Mucosa of descending colon (tissue), 3 donors: ENCODE results near the gene FAM83B. TPM values are rescaled to one million over a fixed set of nuclear protein-coding genes. Genes with fewer than 3 reads are reported as not detected.
"Not testable (repeated sequence)": the region's sequence is repeated elsewhere in the genome, so short reads cannot be mapped to it uniquely, and the experiment has no call there.

Source experiments
- ATAC-seq: fragments of 200-7000 bp; cut with Tn5 transposase; one replicate; pipeline ENCODE4 v1.9.1; 2020; ENCODE audit warnings: mild to moderate bottlenecking, moderate library complexity
- DNase-seq, 3 donors: peaks; one replicate each; pipeline ENCODE4 v3.0.0-alpha.2; 2020
- H3K36me3 ChIP-seq: fragments of 200-600 bp; one replicate; pipeline ENCODE4 v1.8.0; 2021; ENCODE audit warnings: low read depth, mild to moderate bottlenecking
- H3K4me1 ChIP-seq: fragments of 200-600 bp; one replicate; pipeline ENCODE4 v1.8.0; 2021; ENCODE audit warnings: low read depth, mild to moderate bottlenecking
- H3K4me3 ChIP-seq: fragments of 200-600 bp; one replicate; pipeline ENCODE4 v1.8.0; 2021; ENCODE audit warnings: mild to moderate bottlenecking
- H3K9me3 ChIP-seq: fragments of 200-600 bp; one replicate; pipeline ENCODE4 v1.8.0; 2021; ENCODE audit warnings: mild to moderate bottlenecking
- intact Hi-C, 2 donors: fragments of 100-400 bp; cut with DNase I in 1 of 2; cut with micrococcal nuclease in 1 of 2; formaldehyde crosslinking; loops; one replicate each; pipeline versions ENCODE4 v1.11.0 to v1.11.1; 2022; cut with DNase I, micrococcal nuclease
- long read RNA-seq, 2 donors: library from polyadenylated mRNA; unstranded; transcript quantifications; one replicate each; pipeline ENCODE4 v2.0.0, GENCODE V29; 2019 to 2021
- total RNA-seq, 3 donors: library from RNA; stranded (reverse); fragmentation: NEBNext Ultra II Directional in 2 of 3; extraction: Animal tissue kit (Norgen Biotek cat#: 25700) in 2 of 3; gene quantifications; one replicate each; pipeline versions ENCODE4 v1.2.1 to v1.2.4, GENCODE V29; 2021 to 2023
- TF ChIP-seq, protein P1 (sequence below): fragments of 200-600 bp; IDR thresholded peaks from one replicate; pipeline ENCODE4 v1.8.0; 2022; ENCODE audit warnings: antibody characterized with exemption, mild to moderate bottlenecking
- donor health status: DM: no; HTN: no; CAD: no; lungs with moderate emphysema.
- donor health status: DM: no; HTN: no; CAD: no.
- donor health status: DM: no; HTN: yes; CAD: no.

The FAM83B gene, protein sequence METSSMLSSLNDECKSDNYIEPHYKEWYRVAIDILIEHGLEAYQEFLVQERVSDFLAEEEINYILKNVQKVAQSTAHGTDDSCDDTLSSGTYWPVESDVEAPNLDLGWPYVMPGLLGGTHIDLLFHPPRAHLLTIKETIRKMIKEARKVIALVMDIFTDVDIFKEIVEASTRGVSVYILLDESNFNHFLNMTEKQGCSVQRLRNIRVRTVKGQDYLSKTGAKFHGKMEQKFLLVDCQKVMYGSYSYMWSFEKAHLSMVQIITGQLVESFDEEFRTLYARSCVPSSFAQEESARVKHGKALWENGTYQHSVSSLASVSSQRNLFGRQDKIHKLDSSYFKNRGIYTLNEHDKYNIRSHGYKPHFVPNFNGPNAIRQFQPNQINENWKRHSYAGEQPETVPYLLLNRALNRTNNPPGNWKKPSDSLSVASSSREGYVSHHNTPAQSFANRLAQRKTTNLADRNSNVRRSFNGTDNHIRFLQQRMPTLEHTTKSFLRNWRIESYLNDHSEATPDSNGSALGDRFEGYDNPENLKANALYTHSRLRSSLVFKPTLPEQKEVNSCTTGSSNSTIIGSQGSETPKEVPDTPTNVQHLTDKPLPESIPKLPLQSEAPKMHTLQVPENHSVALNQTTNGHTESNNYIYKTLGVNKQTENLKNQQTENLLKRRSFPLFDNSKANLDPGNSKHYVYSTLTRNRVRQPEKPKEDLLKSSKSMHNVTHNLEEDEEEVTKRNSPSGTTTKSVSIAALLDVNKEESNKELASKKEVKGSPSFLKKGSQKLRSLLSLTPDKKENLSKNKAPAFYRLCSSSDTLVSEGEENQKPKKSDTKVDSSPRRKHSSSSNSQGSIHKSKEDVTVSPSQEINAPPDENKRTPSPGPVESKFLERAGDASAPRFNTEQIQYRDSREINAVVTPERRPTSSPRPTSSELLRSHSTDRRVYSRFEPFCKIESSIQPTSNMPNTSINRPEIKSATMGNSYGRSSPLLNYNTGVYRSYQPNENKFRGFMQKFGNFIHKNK
- total RNA-seq: 10 to 100 TPM; 17.5 to 46.5 (median 39.5) TPM
- long read RNA-seq, donor 1, partial matches to known transcripts: 1 of 3 reads
- long read RNA-seq, donor 1, other reads (novel, unspliced or antisense): 0 of 3 reads
- long read RNA-seq, donor 2, partial matches to known transcripts: 1 of 3 reads
- long read RNA-seq, donor 2, other reads (novel, unspliced or antisense): 0 of 3 reads

DNA sequence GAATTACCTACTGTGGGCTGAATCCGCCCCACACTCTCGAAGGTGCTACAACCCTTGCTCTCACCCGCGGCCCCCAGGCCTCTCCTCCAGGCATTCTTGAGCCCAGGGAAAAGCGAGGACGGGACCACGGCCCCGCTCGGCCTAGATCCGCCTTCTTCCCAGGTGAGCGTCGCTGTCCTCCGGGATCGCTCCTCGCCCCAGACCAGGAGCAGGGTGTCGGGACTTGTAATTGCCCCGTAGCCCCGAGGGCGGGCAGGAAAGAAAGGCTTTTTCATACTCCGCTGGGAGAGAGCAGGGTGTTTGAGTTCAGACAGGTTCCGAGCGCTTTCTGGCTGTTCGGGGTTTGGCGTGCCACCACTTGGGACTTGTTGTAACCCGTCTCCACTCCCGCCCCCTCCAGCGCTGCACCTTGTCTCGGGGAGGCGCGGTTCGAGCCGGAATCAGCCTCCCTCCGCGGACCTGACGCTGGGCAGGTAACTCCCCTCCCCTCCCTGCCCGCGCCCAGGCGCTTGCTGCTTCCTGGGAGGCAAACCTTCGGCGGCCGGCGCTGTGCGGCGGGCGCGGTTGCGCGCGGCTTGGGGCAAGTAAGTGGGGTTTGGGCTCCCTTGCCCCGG, at the start of gene FAM83B:
FAM83B (plus strand) TSS at position 529 of the 614 bp plus-strand sequence. CDS start 23,476 bp downstream, outside the sequence.
- no peaks in the 10 kb centered on the region for H3K9me3 ChIP-seq
- ATAC-seq (peak; percentile 96), DNase-seq (peak; percentile 88 to 92 (median 91))
- intact Hi-C loops: no loop called here
- peak within 1 kb of the TSS; percentile 44 for H3K4me3 ChIP-seq
- TF ChIP-seq, protein P1, sequence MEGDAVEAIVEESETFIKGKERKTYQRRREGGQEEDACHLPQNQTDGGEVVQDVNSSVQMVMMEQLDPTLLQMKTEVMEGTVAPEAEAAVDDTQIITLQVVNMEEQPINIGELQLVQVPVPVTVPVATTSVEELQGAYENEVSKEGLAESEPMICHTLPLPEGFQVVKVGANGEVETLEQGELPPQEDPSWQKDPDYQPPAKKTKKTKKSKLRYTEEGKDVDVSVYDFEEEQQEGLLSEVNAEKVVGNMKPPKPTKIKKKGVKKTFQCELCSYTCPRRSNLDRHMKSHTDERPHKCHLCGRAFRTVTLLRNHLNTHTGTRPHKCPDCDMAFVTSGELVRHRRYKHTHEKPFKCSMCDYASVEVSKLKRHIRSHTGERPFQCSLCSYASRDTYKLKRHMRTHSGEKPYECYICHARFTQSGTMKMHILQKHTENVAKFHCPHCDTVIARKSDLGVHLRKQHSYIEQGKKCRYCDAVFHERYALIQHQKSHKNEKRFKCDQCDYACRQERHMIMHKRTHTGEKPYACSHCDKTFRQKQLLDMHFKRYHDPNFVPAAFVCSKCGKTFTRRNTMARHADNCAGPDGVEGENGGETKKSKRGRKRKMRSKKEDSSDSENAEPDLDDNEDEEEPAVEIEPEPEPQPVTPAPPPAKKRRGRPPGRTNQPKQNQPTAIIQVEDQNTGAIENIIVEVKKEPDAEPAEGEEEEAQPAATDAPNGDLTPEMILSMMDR: no peak
- no peaks in the 10 kb centered on the region for H3K4me1 ChIP-seq
- no peaks in the 10 kb centered on the region for H3K36me3 ChIP-seq

DNA sequence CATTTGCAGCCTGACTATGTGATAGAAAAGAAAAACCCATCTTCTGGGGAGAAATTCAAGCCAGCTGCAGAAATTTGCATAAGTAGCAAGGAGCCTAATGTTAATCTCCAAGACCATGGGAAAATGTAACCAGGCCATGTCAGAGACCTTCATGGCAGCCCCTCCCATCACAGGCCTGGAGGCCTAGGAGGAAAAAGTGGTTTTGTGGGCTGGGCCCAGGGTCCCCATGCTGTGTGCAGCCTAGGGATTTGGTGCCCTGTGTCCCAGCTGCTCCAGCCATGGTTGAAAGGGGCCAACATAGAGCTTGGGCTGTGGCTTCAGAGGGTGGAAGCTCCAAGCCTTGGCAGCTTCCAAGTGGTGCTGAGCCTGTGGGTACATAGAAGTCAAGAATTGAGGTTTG, 49.7 kb upstream of the FAM83B start:
- intact Hi-C loops, H3K9me3 ChIP-seq, H3K4me1 ChIP-seq, H3K36me3 ChIP-seq, DNase-seq, H3K4me3 ChIP-seq, ATAC-seq: not testable (repeated sequence)

DNA sequence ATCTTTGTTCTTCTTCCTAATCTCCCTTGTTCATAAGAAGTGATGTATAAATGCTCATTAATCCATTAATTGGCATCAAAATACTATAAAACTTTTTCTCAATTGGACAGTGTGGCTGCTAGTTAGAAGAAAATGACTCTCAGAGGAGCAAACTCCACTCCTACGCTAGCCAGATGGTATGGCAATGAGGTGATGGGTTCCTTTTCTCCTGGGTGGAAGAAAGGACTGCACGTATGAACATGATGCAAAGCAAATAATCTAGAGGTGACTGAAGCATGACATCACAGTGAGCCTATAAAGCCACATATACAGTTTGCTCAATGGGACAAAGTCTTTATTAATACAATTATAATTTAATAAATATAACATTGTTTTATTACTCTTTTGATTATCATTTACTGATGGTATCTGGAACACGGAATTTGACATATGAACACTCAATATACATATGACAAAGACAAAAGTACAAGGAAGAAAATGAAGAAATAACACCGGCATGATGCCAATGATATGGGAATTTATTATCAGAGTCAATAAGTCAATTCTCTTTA, 46.4 kb upstream of the FAM83B start:
- H3K36me3 ChIP-seq: no peaks in the 10 kb centered on the region
- no peaks in the 10 kb centered on the region for H3K4me1 ChIP-seq
- no peak overlapping the region for H3K4me3 ChIP-seq
- TF ChIP-seq, protein P1: no peak
- ATAC-seq (no peak), DNase-seq (no peak)
- intact Hi-C loops: no loop called here
- no peaks in the 10 kb centered on the region for H3K9me3 ChIP-seq

DNA sequence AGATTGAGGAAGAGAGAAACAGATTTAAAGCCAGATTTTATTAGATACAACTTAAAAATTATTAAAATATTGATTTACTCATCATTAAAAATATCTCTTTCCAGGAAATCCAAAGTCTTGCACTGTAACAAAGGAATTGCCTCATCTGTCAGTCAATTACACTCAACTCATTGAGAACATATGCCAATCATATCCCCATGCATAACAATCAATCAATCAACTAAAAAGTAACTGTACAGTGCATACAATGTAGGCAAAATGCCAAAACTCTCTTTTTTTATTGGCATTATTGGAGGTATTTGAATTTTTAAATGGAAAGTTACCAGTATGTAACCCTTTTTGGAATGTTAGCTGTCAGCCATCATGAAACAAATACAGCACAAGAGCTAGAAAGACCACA, 45.3 kb upstream of the FAM83B start:
- ATAC-seq: no peak
- intact Hi-C loops: no loop called here
- Histone ChIP-seq H3K9me3 (no peaks in the 10 kb centered on the region), H3K36me3 (no peaks in the 10 kb centered on the region), H3K4me3 (no peak overlapping the region), H3K4me1 (no peaks in the 10 kb centered on the region)
- TF ChIP-seq, protein P1: no peak
- DNase-seq: no peak

DNA sequence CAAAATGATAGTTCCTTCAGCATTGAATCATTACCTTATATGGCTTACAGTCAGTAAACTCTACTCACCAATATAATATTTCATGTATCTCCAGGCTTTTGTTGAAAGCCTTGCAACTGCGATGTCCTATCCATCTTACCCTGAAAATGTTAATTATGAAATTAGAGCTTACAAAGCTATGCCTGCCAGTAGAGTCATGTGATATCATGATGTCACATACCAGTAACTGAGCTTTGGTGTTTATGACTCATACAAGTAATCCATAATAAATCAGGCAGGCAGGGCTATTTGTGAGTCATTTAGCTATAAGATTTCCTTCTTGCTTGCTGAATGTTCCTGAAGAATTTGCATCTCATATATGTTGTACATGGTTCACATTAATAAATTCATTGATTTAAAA, 44.9 kb upstream of the FAM83B start:
- DNase-seq: no peak
- Histone ChIP-seq H3K4me3 (no peak overlapping the region), H3K36me3 (no peaks in the 10 kb centered on the region), H3K9me3 (no peaks in the 10 kb centered on the region), H3K4me1 (no peaks in the 10 kb centered on the region)
- intact Hi-C loops: no loop called here
- ATAC-seq: peak; percentile 90
- TF ChIP-seq, protein P1: no peak
